IMR-90 (cell line): Measurements from ENCODE around the gene CST3. TPM values are rescaled to one million over a fixed set of nuclear protein-coding genes. Genes with fewer than 3 reads are reported as not detected.

Experiments
- ATAC-seq: fragments of 200-7000 bp; cut with Tn5 transposase; 2 replicates; pipeline ENCODE4 v1.9.1; 2020; ENCODE audit warnings: low read depth, mild to moderate bottlenecking, moderate library complexity
- BruUV-seq: library from RNA; stranded (reverse); fragments of 400-500 nt; replicated peaks from 2 replicates; lab custom pipeline; 2021; lab: Mats Ljungman, UMichigan
- CTCF ChIA-PET: fragments of 300-600 bp; formaldehyde crosslinking; extraction: SDS; loops from one replicate; lab custom pipeline; 2021; ENCODE audit warnings: antibody characterized with exemption; lab: Yijun Ruan, JAX
- POLR2A ChIA-PET: fragments of 300-600 bp; sonication (Branson Sonifier 250); formaldehyde crosslinking; loops from one replicate; lab custom pipeline; 2022; ENCODE audit warnings: antibody characterized with exemption; ENCODE audit not compliant: unreplicated experiment; lab: Charles Lee
- DNase-seq: peaks from one replicate; pipeline ENCODE4 v3.0.0; 2013
- H2AFZ ChIP-seq: replicated peaks from 2 replicates; pipeline ENCODE3; 2013; ENCODE audit warnings: low read length, mild to moderate bottlenecking; ENCODE audit not compliant: poor library complexity
- H2AK5ac ChIP-seq: 2 replicates; pipeline ENCODE4 v1.6.1; 2013; ENCODE audit warnings: low read depth, low read length, inconsistent platforms
- H2AK9ac ChIP-seq: replicated peaks from 2 replicates; pipeline ENCODE3; 2013; ENCODE audit warnings: mild to moderate bottlenecking, low read depth, low read length, moderate library complexity; ENCODE audit not compliant: poor library complexity
- H2BK120ac ChIP-seq: 2 replicates; pipeline ENCODE4 v1.6.1; 2013; ENCODE audit warnings: low read depth, low read length, inconsistent platforms
- H2BK15ac ChIP-seq: 3 replicates; pipeline ENCODE4 v1.6.1; 2013; ENCODE audit warnings: low read depth, low read length, inconsistent platforms
- H2BK20ac ChIP-seq: 2 replicates; pipeline ENCODE4 v1.6.1; 2013; ENCODE audit warnings: low read depth, mild to moderate bottlenecking, inconsistent platforms, low read length, moderate library complexity
- H2BK5ac ChIP-seq: 2 replicates; pipeline ENCODE4 v1.6.1; 2013; ENCODE audit warnings: mild to moderate bottlenecking, low read depth, low read length, inconsistent platforms; ENCODE audit not compliant: poor library complexity, severe bottlenecking
- H3K14ac ChIP-seq: replicated peaks from 2 replicates; pipeline ENCODE4 v1.6.1; 2013; ENCODE audit warnings: low read depth, low read length, inconsistent platforms
- H3K18ac ChIP-seq: 2 replicates; pipeline ENCODE4 v1.6.1; 2013; ENCODE audit warnings: low read depth, low read length, control low read depth
- H3K23ac ChIP-seq: 2 replicates; pipeline ENCODE4 v1.6.1; 2013; ENCODE audit warnings: low read depth, low read length, inconsistent platforms
- H3K27ac ChIP-seq: 2 replicates; pipeline ENCODE4 v1.5.1; 2013; ENCODE audit warnings: mild to moderate bottlenecking, control low read depth, low read length; ENCODE audit not compliant: insufficient read depth
- H3K27me3 ChIP-seq: 2 replicates; pipeline ENCODE4 v1.6.1; 2013; ENCODE audit warnings: low read length; ENCODE audit not compliant: control insufficient read depth, insufficient read depth
- H3K36me3 ChIP-seq: 2 replicates; pipeline ENCODE4 v1.6.1; 2013; ENCODE audit warnings: low read length, mixed read lengths; ENCODE audit not compliant: control insufficient read depth, insufficient read depth
- H3K4ac ChIP-seq: 2 replicates; pipeline ENCODE4 v1.6.1; 2013; ENCODE audit warnings: low read depth, low read length, inconsistent platforms
- H3K4me1 ChIP-seq: 2 replicates; pipeline ENCODE4 v1.6.1; 2013; ENCODE audit warnings: low read length, mixed read lengths; ENCODE audit not compliant: control insufficient read depth, insufficient read depth
- H3K4me2 ChIP-seq: 2 replicates; pipeline ENCODE4 v1.6.1; 2013; ENCODE audit warnings: low read depth, mild to moderate bottlenecking, control low read depth, low read length, moderate library complexity
- H3K4me3 ChIP-seq: 2 replicates; pipeline ENCODE4 v1.5.1; 2013; ENCODE audit warnings: low read depth, mild to moderate bottlenecking, control low read depth, low read length, moderate library complexity; ENCODE audit not compliant: insufficient read depth
- H3K56ac ChIP-seq: 2 replicates; pipeline ENCODE4 v1.6.1; 2013; ENCODE audit warnings: low read length, inconsistent platforms; ENCODE audit not compliant: insufficient read depth; ENCODE audit errors: extremely low read depth
- H3K79me1 ChIP-seq, 2 experiments: 2 replicates each; pipeline ENCODE4 v1.6.1; 2013; ENCODE audit warnings: low read length in 2 of 2, inconsistent platforms in 1 of 2, low read depth in 1 of 2
- H3K9ac ChIP-seq: 2 replicates; pipeline ENCODE4 v1.6.1; 2013; ENCODE audit warnings: low read depth, low read length, control low read depth
- H3K9me1 ChIP-seq: 2 replicates; pipeline ENCODE4 v1.6.1; 2013; ENCODE audit warnings: low read length, inconsistent platforms; ENCODE audit not compliant: insufficient read depth
- H3K9me3 ChIP-seq: 2 replicates; pipeline ENCODE4 v1.6.1; 2013; ENCODE audit warnings: low read length; ENCODE audit not compliant: control insufficient read depth, insufficient read depth
- H4K20me1 ChIP-seq: 2 replicates; pipeline ENCODE4 v1.6.1; 2013; ENCODE audit warnings: low read length, inconsistent platforms; ENCODE audit not compliant: insufficient read depth
- H4K5ac ChIP-seq: 2 replicates; pipeline ENCODE4 v1.6.1; 2013; ENCODE audit warnings: mild to moderate bottlenecking, low read depth, low read length, control low read depth
- H4K8ac ChIP-seq, 2 experiments: 2 replicates each; pipeline ENCODE4 v1.6.1; 2013; ENCODE audit warnings: low read depth in 2 of 2, low read length in 2 of 2, control low read depth in 1 of 2, inconsistent platforms in 1 of 2
- H4K91ac ChIP-seq: 2 replicates; pipeline ENCODE4 v1.6.1; 2013; ENCODE audit warnings: low read depth, low read length, inconsistent platforms; ENCODE audit not compliant: insufficient read depth
- MXI1 ChIP-seq: IDR thresholded peaks from 2 replicates; pipeline ENCODE4 v1.6.1; 2012; ENCODE audit warnings: low read depth, mild to moderate bottlenecking, low read length, moderate library complexity, borderline replicate concordance
- NFE2L2 ChIP-seq: fragments of 150-350 bp; IDR thresholded peaks from 2 replicates; pipeline ENCODE4 v1.6.1; 2016; ENCODE audit warnings: low read depth, mild to moderate bottlenecking, low read length
- WGBS, 2 experiments: methylation state at CpG; one replicate each; pipeline versions ENCODE4 v1.1.5 to v1.1.7; 2013; ENCODE audit warnings: missing lambda C conversion rate in 2 of 2; ENCODE audit not compliant: insufficient read length in 1 of 2; ENCODE audit errors: extremely low coverage in 2 of 2; 5-methylcytosine and 5-hydroxymethylcytosine counted together
- dilution Hi-C: fragments of 300-500 bp; cut with HindIII; formaldehyde crosslinking; loops from one replicate; pipeline ENCODE4 v1.14.3; 2018; ENCODE audit warnings: low sequenced_read_pairs; ENCODE audit not compliant: unreplicated experiment
- in situ Hi-C: fragments of 300-500 bp; cut with MboI; formaldehyde crosslinking; loops from 3 replicates; pipeline ENCODE4 v1.14.3; 2019; ENCODE audit warnings: low sequenced_read_pairs, inconsistent platforms, mixed read lengths
- intact Hi-C: fragments of 100-400 bp; cut with micrococcal nuclease; formaldehyde crosslinking; loops from 2 replicates; pipeline ENCODE4 v1.10.0; 2022
- polyA plus RNA-seq, 3 experiments: library from polyadenylated mRNA; depleted of rRNA; stranded (reverse); fragments of >200 nt; gene quantifications; 2 replicates each; pipeline ENCODE4 v1.2.3, GENCODE V29; 2012; ENCODE audit warnings: low replicate concordance in 1 of 3
- total RNA-seq: library from RNA; depleted of rRNA; stranded (reverse); fragments of >200 nt; gene quantifications from 2 replicates; pipeline ENCODE4 v1.2.3, GENCODE V29; 2012

Gene CST3
- total and polyA plus RNA-seq, 2 of the 4 experiments (the other 2 are of a cell fraction), result 26.0 to 471 TPM

DNA sequence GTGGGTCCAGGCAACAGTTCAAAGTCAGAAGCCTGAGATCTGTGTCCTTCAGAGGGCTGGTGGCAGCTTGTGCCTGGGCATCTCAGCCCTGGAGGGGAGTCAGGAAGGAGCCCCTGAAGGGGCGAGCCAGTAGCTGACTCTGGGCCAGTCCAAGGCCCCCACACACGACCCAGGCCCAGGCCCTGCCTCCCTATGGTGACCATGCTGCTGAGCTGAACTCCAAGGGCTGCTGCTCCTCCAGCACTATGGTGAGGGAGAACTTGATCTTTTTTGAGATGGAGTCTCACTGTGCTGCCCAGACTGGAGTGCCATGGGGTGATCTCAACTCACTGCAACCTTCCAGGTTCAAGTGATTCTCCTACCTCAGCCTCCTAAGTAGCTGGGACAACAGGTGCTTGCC, 15.2 kb upstream of the CST3 start:
- no TSS peak for BruUV-seq
- Histone ChIP-seq H2AFZ (no peak overlapping the region), H3K14ac (no peak overlapping the region), H2BK20ac (no peak overlapping the region), H3K4me3 (no peak overlapping the region), H2AK9ac (no peak overlapping the region), H4K8ac (no peak overlapping the region), H2AK5ac (no peak overlapping the region), H2BK15ac (no peak overlapping the region), H3K27me3 (peaks cover 4% of the 10 kb centered on the region), H3K9me3 (no peaks in the 10 kb centered on the region), H3K4ac (no peak overlapping the region), H3K4me1 (no peaks in the 10 kb centered on the region), H3K9ac (no peak overlapping the region), H3K23ac (no peak overlapping the region), H3K56ac (no peak overlapping the region), H2BK5ac (no peak overlapping the region), H3K27ac (no peak overlapping the region), H3K79me1 (no peaks in the 10 kb centered on the region), H4K5ac (no peak overlapping the region), H3K4me2 (no peak overlapping the region), H2BK120ac (no peak overlapping the region), H3K9me1 (no peaks in the 10 kb centered on the region), H3K36me3 (no peaks in the 10 kb centered on the region), H4K91ac (no peak overlapping the region), H3K18ac (no peak overlapping the region), H4K20me1 (no peaks in the 10 kb centered on the region)
- ChIA-PET CTCF (no interaction called here), POLR2A (no interaction called here)
- TF ChIP-seq NFE2L2 (no peak), MXI1 (no peak)
- DNase-seq (no peak), ATAC-seq (no peak)
- WGBS, 2 experiments, result no CpG with 5 or more reads among the region's 2 CpGs
- intact Hi-C loops, result no loop called here
- dilution Hi-C loops, result no loop called here
- in situ Hi-C loops, result no loop called here
